Neural cell (in vitro differentiated cells): Measurements from ENCODE around the gene AHCTF1. TPM values are rescaled to one million over a fixed set of nuclear protein-coding genes. Genes with fewer than 3 reads are reported as not detected.

Experiments
- H2AFZ ChIP-seq: fragments of 200-600, 300-800 bp; sonication (generic), shearing (Covaris generic); 2 replicates; pipeline ENCODE4 v1.6.0; 2014; ENCODE audit warnings: low read depth, mild to moderate bottlenecking, antibody characterized with exemption, low read length, moderate library complexity
- H3F3A ChIP-seq: fragments of 200-600 bp; shearing (Covaris generic); 2 replicates; pipeline ENCODE4 v1.6.1; 2016; ENCODE audit warnings: mild to moderate bottlenecking, moderate library complexity, mixed read lengths, antibody characterized with exemption, low read length; ENCODE audit not compliant: insufficient read depth, poor library complexity, severe bottlenecking
- H3K27ac ChIP-seq: fragments of 200-600, 300-800 bp; sonication (generic), shearing (Covaris generic); 2 replicates; pipeline ENCODE4 v1.5.1; 2014; ENCODE audit warnings: mild to moderate bottlenecking, low read length, moderate library complexity
- H3K27me3 ChIP-seq: fragments of 300-800, 200-600 bp; sonication (generic), shearing (Covaris generic); 2 replicates; pipeline ENCODE4 v1.6.0; 2014; ENCODE audit warnings: mild to moderate bottlenecking, low read depth, low read length, moderate library complexity; ENCODE audit not compliant: insufficient read depth
- H3K36me3 ChIP-seq: fragments of 300-800, 200-600 bp; sonication (generic), shearing (Covaris generic); 2 replicates; pipeline ENCODE4 v1.5.1; 2014; ENCODE audit warnings: mild to moderate bottlenecking, antibody characterized with exemption, low read length, moderate library complexity; ENCODE audit not compliant: insufficient read depth
- H3K4me2 ChIP-seq: fragments of 300-800, 200-600 bp; sonication (generic), shearing (Covaris generic); 2 replicates; pipeline ENCODE4 v1.6.0; 2014; ENCODE audit warnings: mild to moderate bottlenecking, low read length
- H3K4me3 ChIP-seq: fragments of 300-800, 200-600 bp; sonication (generic), shearing (Covaris generic); 2 replicates; pipeline ENCODE4 v1.5.1; 2014; ENCODE audit warnings: mild to moderate bottlenecking, low read length, moderate library complexity
- H3K79me2 ChIP-seq: fragments of 200-600 bp; shearing (Covaris generic); replicated peaks from 2 replicates; pipeline ENCODE4 v1.6.0; 2014; ENCODE audit warnings: mild to moderate bottlenecking, low read length, moderate library complexity; ENCODE audit not compliant: insufficient read depth
- H3K9ac ChIP-seq: fragments of 300-800, 200-600 bp; sonication (generic), shearing (Covaris generic); 2 replicates; pipeline ENCODE4 v1.6.1; 2016; ENCODE audit warnings: mild to moderate bottlenecking, low read length, mixed read lengths
- H3K9me2 ChIP-seq: fragments of 200-600 bp; shearing (Covaris generic); 2 replicates; pipeline ENCODE4 v1.6.1; 2016; ENCODE audit warnings: mild to moderate bottlenecking, low read length, mixed read lengths; ENCODE audit not compliant: insufficient read depth
- H3K9me3 ChIP-seq: fragments of 200-600, 300-800 bp; sonication (generic), shearing (Covaris generic); 2 replicates; pipeline ENCODE4 v1.6.1; 2016; ENCODE audit warnings: mild to moderate bottlenecking, mixed run types, low read length, moderate library complexity, mixed read lengths
- H4K20me1 ChIP-seq: fragments of 200-600 bp; shearing (Covaris generic); 2 replicates; pipeline ENCODE4 v1.6.1; 2016; ENCODE audit warnings: mild to moderate bottlenecking, mixed run types; ENCODE audit not compliant: insufficient read depth
- CTCF ChIP-seq: fragments of 450-650 bp; IDR thresholded peaks from 2 replicates; pipeline ENCODE4 v1.5.1; 2014; ENCODE audit warnings: antibody characterized with exemption, mild to moderate bottlenecking, moderate library complexity; ENCODE audit not compliant: poor library complexity, severe bottlenecking
- EZH2 ChIP-seq: fragments of 200-600, 300-800 bp; shearing (Covaris generic), sonication (generic); IDR thresholded peaks from 2 replicates; pipeline ENCODE4 v1.6.1; 2014; ENCODE audit warnings: antibody characterized with exemption, low read length, borderline replicate concordance, mild to moderate bottlenecking; ENCODE audit not compliant: insufficient read depth, poor library complexity, severe bottlenecking
- MXI1 ChIP-seq: fragments of 450-650 bp; conservative IDR thresholded peaks from 2 replicates; pipeline ENCODE4 v1.6.1; 2014; ENCODE audit warnings: antibody characterized with exemption, mild to moderate bottlenecking; ENCODE audit not compliant: poor library complexity, severe bottlenecking
- RAD21 ChIP-seq: fragments of 450-650 bp; conservative IDR thresholded peaks from 2 replicates; pipeline ENCODE4 v1.6.1; 2014; ENCODE audit warnings: antibody characterized with exemption, mild to moderate bottlenecking, moderate library complexity
- REST ChIP-seq: IDR thresholded peaks from 2 replicates; pipeline ENCODE4 v1.6.1; 2012; ENCODE audit warnings: borderline replicate concordance
- TAF1 ChIP-seq: IDR thresholded peaks from 2 replicates; pipeline ENCODE4 v1.6.1; 2012; ENCODE audit warnings: low read depth
- polyA plus RNA-seq: library from polyadenylated mRNA; depleted of rRNA; stranded (reverse); fragments of >200 nt; gene quantifications from 2 replicates; pipeline ENCODE4 v1.2.3, GENCODE V29; 2014

The AHCTF1 gene
- polyA plus RNA-seq, 1 donor from 2014 or later, result 27.1 TPM

DNA sequence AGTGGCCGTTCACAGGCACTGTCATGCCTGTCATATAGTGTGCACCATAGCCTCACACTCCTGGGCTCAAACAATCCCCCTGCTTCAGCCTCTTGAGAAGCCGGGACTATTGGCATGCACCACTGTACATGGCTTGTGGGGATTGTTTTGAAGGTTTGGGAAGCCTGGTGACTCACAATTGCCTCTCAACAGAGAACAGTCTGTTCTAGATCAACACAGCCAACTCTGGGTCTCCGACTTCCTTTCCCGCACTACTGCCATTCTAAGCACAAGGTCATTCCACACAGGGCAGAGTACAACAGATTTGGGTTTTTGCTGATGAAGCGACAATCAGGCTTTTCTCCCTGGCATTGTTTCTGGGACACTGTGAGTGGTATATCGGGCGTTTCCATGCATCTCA, 15.5 kb upstream of the AHCTF1 start:
- no peak overlapping the region for H3K27ac ChIP-seq
- H3K36me3 ChIP-seq, result no peaks in the 10 kb centered on the region
- no peaks in the 10 kb centered on the region for H3K27me3 ChIP-seq
- no peak overlapping the region for H3K4me2 ChIP-seq
- no peaks in the 10 kb centered on the region for H3K79me2 ChIP-seq
- H3K9ac ChIP-seq, result no peak overlapping the region
- no peak overlapping the region for H3K4me3 ChIP-seq
- no peaks in the 10 kb centered on the region for H4K20me1 ChIP-seq
- TF ChIP-seq TAF1 (no peak), CTCF (no peak), REST (no peak), EZH2 (no peak)
- H3K9me2 ChIP-seq, result no peaks in the 10 kb centered on the region
- no peaks in the 10 kb centered on the region for H3F3A ChIP-seq
- no peak overlapping the region for H2AFZ ChIP-seq
- no peaks in the 10 kb centered on the region for H3K9me3 ChIP-seq

DNA sequence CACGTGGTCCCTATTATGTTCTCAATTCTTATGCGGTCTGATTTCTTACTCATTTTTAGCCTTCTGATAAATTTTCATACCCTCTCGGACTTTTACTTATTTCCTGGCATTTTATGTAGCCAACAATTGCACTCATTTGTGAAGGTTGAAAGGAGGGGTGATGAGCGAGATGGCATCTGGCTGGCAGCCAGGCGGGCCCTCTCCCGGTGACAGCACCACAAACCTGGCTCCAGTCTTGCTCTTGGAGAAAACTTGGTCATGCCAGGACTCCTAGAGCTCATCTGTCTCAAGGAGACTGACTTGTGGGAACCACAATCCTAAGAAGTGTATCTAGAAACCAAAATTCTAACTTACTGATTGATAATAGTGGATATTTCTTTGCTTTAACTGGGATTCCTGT, 14.6 kb upstream of the AHCTF1 start:
- TF ChIP-seq CTCF, result no peak
- no peak for TF ChIP-seq RAD21
- no peak for TF ChIP-seq EZH2
- no peaks in the 10 kb centered on the region for H3K27me3 ChIP-seq
- no peak overlapping the region for H3K27ac ChIP-seq

DNA sequence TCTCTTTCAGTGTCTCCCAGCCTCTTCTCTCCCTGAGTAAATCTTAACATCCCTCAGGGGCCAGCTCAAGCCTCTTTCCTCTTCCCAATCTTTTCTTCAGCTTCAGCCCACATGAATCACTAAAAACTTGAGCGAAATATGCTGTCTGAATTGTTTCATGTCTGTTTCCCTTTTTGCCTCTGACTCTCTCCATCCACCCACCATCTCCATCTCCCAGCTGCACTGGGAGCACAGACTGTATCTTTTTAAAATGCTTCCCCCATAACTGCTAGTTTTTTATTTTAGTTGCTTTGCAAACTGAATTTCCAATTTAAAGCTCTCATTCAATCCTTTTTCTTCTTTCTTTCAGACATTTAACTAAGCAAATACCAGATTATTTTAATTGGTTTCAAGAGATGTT, 3.0 kb upstream of the AHCTF1 start:
- H3K79me2 ChIP-seq, result peaks cover 12% of the 10 kb centered on the region
- no peaks in the 10 kb centered on the region for H3K9me2 ChIP-seq
- no peak overlapping the region for H3K27ac ChIP-seq
- no peaks in the 10 kb centered on the region for H3F3A ChIP-seq
- no peak overlapping the region for H2AFZ ChIP-seq
- H3K9me3 ChIP-seq, result no peaks in the 10 kb centered on the region
- H3K36me3 ChIP-seq, result no peaks in the 10 kb centered on the region
- no peak for TF ChIP-seq TAF1
- TF ChIP-seq MXI1, result no peak
- no peak for TF ChIP-seq EZH2
- no peak for TF ChIP-seq REST
- no peaks in the 10 kb centered on the region for H3K27me3 ChIP-seq
- H3K4me3 ChIP-seq, result no peak overlapping the region
- peaks cover 4% of the 10 kb centered on the region for H4K20me1 ChIP-seq
- H3K4me2 ChIP-seq, result no peak overlapping the region
- no peak overlapping the region for H3K9ac ChIP-seq

More for the DNA sequence above, 14.6 kb upstream of the AHCTF1 start:
- Histone ChIP-seq H4K20me1 (no peaks in the 10 kb centered on the region), H3K9me3 (no peaks in the 10 kb centered on the region), H3K4me2 (no peak overlapping the region), H2AFZ (no peak overlapping the region), H3K36me3 (no peaks in the 10 kb centered on the region), H3K79me2 (no peaks in the 10 kb centered on the region), H3K9me2 (no peaks in the 10 kb centered on the region), H3F3A (no peaks in the 10 kb centered on the region), H3K4me3 (no peak overlapping the region), H3K9ac (no peak overlapping the region)
